Panc1 (cell line): ENCODE measurements around the gene RAP2B. TPM values are rescaled to one million over a fixed set of nuclear protein-coding genes. Genes with fewer than 3 reads are reported as not detected.

Source experiments
- ATAC-seq: fragments of 200-7000 bp; cut with Tn5 transposase; 2 replicates; pipeline ENCODE4 v1.9.1; 2020; ENCODE audit warnings: mild to moderate bottlenecking, moderate library complexity
- BruUV-seq: library from RNA; stranded (reverse); fragments of 400-500 nt; replicated peaks from 2 replicates; lab custom pipeline; 2021; lab: Mats Ljungman, UMichigan
- CTCF ChIA-PET: fragments of 300-600 bp; sonication (Branson Sonifier 250); formaldehyde crosslinking; loops from one replicate; lab custom pipeline; 2022; ENCODE audit warnings: antibody characterized with exemption; lab: Charles Lee
- POLR2A ChIA-PET: fragments of 300-600 bp; sonication (Branson Sonifier 250); formaldehyde crosslinking; loops from one replicate; lab custom pipeline; 2022; ENCODE audit warnings: antibody characterized with exemption; lab: Charles Lee
- DNase-seq: peaks from one replicate; pipeline ENCODE4 v3.0.0-alpha.2; 2010; ENCODE audit warnings: low read depth, low spot score
- H3K27ac ChIP-seq: 2 replicates; pipeline ENCODE4 v1.5.1; 2011; ENCODE audit warnings: mild to moderate bottlenecking, low read length, inconsistent platforms
- H3K27me3 ChIP-seq: fragments of 200-500 bp; sonication (Bioruptor generic); 2 replicates; pipeline ENCODE4 v1.6.0; 2014; ENCODE audit warnings: low read length, inconsistent platforms; ENCODE audit not compliant: control insufficient read depth, insufficient read depth
- H3K36me3 ChIP-seq: fragments of 200-500 bp; sonication (Bioruptor generic); 2 replicates; pipeline ENCODE4 v1.5.1; 2014; ENCODE audit warnings: inconsistent platforms, mild to moderate bottlenecking, low read length, moderate library complexity; ENCODE audit not compliant: control insufficient read depth, insufficient read depth
- H3K4me1 ChIP-seq: 2 replicates; pipeline ENCODE4 v1.5.1; 2011; ENCODE audit warnings: inconsistent platforms, mild to moderate bottlenecking, low read length, moderate library complexity; ENCODE audit not compliant: control insufficient read depth, insufficient read depth
- H3K4me3 ChIP-seq, 2 experiments: 2 replicates each; pipeline ENCODE4 v1.5.1; 2011 to 2012; ENCODE audit warnings: low read depth in 2 of 2, low read length in 2 of 2, mild to moderate bottlenecking in 2 of 2, inconsistent platforms in 1 of 2, moderate library complexity in 1 of 2
- H3K9me3 ChIP-seq: fragments of 200-500 bp; sonication (Bioruptor generic); 2 replicates; pipeline ENCODE4 v1.5.1; 2014; ENCODE audit warnings: low read depth, mild to moderate bottlenecking, inconsistent platforms, low read length, moderate library complexity; ENCODE audit not compliant: control insufficient read depth, insufficient read depth
- SIN3A ChIP-seq: IDR thresholded peaks from 2 replicates; pipeline ENCODE4 v1.6.1; 2012; ENCODE audit warnings: low read depth, mild to moderate bottlenecking, low read length, moderate library complexity, borderline replicate concordance; ENCODE audit not compliant: insufficient read depth
- in situ Hi-C: cut with HindIII; loops from 2 replicates; pipeline ENCODE4 v1.10.0; 2016; ENCODE audit warnings: low sequenced_read_pairs, low pct_unique_long_range_greater_than_20kb
- intact Hi-C: fragments of 100-400 bp; cut with micrococcal nuclease; formaldehyde crosslinking; loops from one replicate; pipeline ENCODE4 v1.10.0; 2022; ENCODE audit not compliant: unreplicated experiment
- total RNA-seq: library from RNA; stranded (reverse); gene quantifications from one replicate; pipeline ENCODE4 v1.2.1, GENCODE V29; 2021; ENCODE audit not compliant: unreplicated experiment
- TF ChIP-seq, protein P1 (sequence below), 2 experiments: IDR thresholded peaks; 2 replicates each; pipeline ENCODE4 v1.6.1; 2011 to 2012; ENCODE audit warnings: low read depth in 2 of 2, control low read depth in 1 of 2, low read length in 1 of 2, mild to moderate bottlenecking in 1 of 2, moderate library complexity in 1 of 2; ENCODE audit not compliant: insufficient read depth in 1 of 2
- TF ChIP-seq, protein P2 (sequence below): fragments of 450-650 bp; IDR thresholded peaks from 2 replicates; pipeline ENCODE4 v1.5.1; 2017; ENCODE audit warnings: mild to moderate bottlenecking

RAP2B gene
- total RNA-seq, 1 experiment from 2014 or later, result 14.7 TPM

DNA sequence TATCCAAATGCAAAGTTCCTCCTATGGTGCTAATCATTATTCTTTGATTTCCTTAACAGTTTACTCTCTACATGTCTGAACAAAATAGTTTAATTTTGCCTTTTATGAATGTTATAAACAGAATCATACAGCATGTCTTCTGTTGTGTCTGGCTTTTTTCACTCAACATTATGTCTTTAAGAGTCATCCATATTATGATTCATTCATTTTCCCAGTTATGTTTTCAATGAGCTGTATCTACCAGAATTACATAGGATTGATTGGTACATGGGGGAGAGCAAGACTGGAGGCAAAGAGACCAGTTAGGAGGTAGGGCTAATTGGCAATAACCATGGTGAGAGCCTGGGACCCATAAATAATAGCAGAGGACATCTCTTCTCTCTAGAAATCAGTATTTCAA, 16.6 kb upstream of the RAP2B start:
- H3K4me3 ChIP-seq, result no peak overlapping the region
- ATAC-seq (no peak), DNase-seq (no peak)
- peaks cover 7% of the 10 kb centered on the region; the same call in 1 of the 2 replicates for H3K4me1 ChIP-seq
- in situ Hi-C loops (no loop called here), intact Hi-C loops (no loop called here)
- CTCF ChIA-PET, result no interaction called here
- TF ChIP-seq, protein P1, sequence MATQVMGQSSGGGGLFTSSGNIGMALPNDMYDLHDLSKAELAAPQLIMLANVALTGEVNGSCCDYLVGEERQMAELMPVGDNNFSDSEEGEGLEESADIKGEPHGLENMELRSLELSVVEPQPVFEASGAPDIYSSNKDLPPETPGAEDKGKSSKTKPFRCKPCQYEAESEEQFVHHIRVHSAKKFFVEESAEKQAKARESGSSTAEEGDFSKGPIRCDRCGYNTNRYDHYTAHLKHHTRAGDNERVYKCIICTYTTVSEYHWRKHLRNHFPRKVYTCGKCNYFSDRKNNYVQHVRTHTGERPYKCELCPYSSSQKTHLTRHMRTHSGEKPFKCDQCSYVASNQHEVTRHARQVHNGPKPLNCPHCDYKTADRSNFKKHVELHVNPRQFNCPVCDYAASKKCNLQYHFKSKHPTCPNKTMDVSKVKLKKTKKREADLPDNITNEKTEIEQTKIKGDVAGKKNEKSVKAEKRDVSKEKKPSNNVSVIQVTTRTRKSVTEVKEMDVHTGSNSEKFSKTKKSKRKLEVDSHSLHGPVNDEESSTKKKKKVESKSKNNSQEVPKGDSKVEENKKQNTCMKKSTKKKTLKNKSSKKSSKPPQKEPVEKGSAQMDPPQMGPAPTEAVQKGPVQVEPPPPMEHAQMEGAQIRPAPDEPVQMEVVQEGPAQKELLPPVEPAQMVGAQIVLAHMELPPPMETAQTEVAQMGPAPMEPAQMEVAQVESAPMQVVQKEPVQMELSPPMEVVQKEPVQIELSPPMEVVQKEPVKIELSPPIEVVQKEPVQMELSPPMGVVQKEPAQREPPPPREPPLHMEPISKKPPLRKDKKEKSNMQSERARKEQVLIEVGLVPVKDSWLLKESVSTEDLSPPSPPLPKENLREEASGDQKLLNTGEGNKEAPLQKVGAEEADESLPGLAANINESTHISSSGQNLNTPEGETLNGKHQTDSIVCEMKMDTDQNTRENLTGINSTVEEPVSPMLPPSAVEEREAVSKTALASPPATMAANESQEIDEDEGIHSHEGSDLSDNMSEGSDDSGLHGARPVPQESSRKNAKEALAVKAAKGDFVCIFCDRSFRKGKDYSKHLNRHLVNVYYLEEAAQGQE (IDR thresholded peaks at IDR 0.05; ENCODE audit: insufficient read depth in 1 of 2, low read depth in 2 of 2, low read length in 1 of 2), result no peak
- TF ChIP-seq, protein P2, sequence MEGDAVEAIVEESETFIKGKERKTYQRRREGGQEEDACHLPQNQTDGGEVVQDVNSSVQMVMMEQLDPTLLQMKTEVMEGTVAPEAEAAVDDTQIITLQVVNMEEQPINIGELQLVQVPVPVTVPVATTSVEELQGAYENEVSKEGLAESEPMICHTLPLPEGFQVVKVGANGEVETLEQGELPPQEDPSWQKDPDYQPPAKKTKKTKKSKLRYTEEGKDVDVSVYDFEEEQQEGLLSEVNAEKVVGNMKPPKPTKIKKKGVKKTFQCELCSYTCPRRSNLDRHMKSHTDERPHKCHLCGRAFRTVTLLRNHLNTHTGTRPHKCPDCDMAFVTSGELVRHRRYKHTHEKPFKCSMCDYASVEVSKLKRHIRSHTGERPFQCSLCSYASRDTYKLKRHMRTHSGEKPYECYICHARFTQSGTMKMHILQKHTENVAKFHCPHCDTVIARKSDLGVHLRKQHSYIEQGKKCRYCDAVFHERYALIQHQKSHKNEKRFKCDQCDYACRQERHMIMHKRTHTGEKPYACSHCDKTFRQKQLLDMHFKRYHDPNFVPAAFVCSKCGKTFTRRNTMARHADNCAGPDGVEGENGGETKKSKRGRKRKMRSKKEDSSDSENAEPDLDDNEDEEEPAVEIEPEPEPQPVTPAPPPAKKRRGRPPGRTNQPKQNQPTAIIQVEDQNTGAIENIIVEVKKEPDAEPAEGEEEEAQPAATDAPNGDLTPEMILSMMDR, result no peak
- H3K27ac ChIP-seq, result no peak overlapping the region; the same call in 1 of the 2 replicates
- H3K9me3 ChIP-seq, result no peaks in the 10 kb centered on the region
- no TSS peak for BruUV-seq
- no peaks in the 10 kb centered on the region for H3K27me3 ChIP-seq
- no peaks in the 10 kb centered on the region for H3K36me3 ChIP-seq
- POLR2A ChIA-PET, result no interaction called here

DNA sequence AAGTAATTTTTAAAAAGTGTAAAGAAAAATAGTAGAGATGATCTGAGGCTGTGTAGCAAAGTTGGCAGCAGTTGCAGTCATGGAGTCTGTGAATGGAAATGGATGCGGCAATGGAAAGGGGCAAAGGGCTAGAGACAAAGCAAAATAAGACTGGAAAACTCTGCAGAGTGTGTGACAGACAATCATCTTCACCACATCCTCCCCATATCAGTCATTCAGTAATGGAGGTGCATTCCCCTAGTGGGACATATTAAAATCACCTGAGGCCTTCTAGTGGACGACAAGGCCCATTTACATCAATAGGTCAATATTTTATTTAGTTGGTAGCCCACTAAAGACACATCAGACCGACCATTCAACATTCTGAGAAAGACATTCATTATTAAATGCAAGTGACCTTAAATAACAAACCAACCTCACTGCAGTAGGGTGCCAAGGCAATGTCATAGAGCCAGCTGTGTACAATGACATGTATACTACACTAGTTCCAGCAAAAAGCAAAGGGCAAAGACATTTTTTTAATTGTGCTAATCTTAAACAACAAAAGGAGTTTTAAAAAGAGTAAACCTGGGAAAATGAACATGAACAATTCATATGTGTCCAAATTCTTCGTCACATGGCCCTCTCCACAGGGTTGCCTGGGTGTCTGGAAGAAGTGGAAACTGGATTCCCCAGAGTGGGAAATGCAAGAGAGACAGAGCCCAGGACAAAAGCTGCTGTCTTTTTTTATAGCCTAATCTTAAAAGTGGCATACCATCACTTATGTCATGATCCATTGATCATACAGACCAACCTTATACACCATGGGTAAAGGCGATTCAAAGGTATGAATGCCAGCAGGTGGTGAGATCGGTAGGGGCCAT, 15.6 kb upstream of the RAP2B start:
- in situ Hi-C loops, result no loop called here

More for the DNA sequence above, 15.6 kb upstream of the RAP2B start:
- Histone ChIP-seq H3K27me3 (no peaks in the 10 kb centered on the region), H3K4me1 (peaks cover 4% of the 10 kb centered on the region; the same call in 1 of the 2 replicates), H3K4me3 (no peak overlapping the region), H3K9me3 (no peaks in the 10 kb centered on the region), H3K36me3 (no peaks in the 10 kb centered on the region), H3K27ac (no peak overlapping the region)
- ATAC-seq (no peak), DNase-seq (no peak)
- POLR2A ChIA-PET, result interaction anchor here (0.6 kb wide), 1 partner anchor 23 kb away, joined by 6 read pairs; no protein-coding TSS in a partner anchor
- CTCF ChIA-PET, result interaction anchor here (0.5 kb wide), 1 partner anchor 103 kb away, joined by 3 read pairs; no protein-coding TSS in a partner anchor
- intact Hi-C loops, result no loop called here
- BruUV-seq, result no TSS peak
- no peak for TF ChIP-seq SIN3A
- TF ChIP-seq, protein P2, result peak; percentile 10; the same call in 1 of the 2 replicates
